ENCODE results near the gene MEG3. TPM values are rescaled to one million over a fixed set of nuclear protein-coding genes. Genes with fewer than 3 reads are reported as not detected.

MEG3 gene
- total and polyA plus RNA-seq, 2 donors (not counting 3 experiments of a cell fraction or from before 2014, with no cell fraction given), result 378 to 508 TPM

- FAIRE-seq (no peak), DNase-seq (ENCODE audit: low read depth, low spot score) (no peak)
- Histone ChIP-seq H3K4me1 (ENCODE audit: control insufficient read depth, extremely low read depth, insufficient read depth, low read length) (no peaks in the 10 kb centered on the region), H3K27ac (ENCODE audit: insufficient read depth, low read depth, low read length) (no peak overlapping the region), H3K9ac (replicated peaks; ENCODE audit: extremely low read depth, insufficient read depth, low read length) (no peak overlapping the region), H3K9me1 (replicated peaks; ENCODE audit: control insufficient read depth, extremely low read depth, insufficient read depth, low read length) (no peaks in the 10 kb centered on the region), H3K9me3 (replicated peaks; ENCODE audit: control insufficient read depth, insufficient read depth, low read length) (no peaks in the 10 kb centered on the region), H3K27me3 (ENCODE audit: control insufficient read depth in 2 of 2, insufficient read depth in 2 of 2, low read length in 2 of 2) (no peaks in the 10 kb centered on the region), H2AFZ (ENCODE audit: low read depth, low read length) (no peak overlapping the region), H3K36me3 (ENCODE audit: control insufficient read depth in 2 of 2, extremely low read depth in 1 of 2, insufficient read depth in 2 of 2, low read length in 2 of 2) (peaks cover 5 to 33% of the 10 kb centered on the region in 2 experiments), H3K4me3 (replicated peaks in 1 of 3; ENCODE audit: insufficient read depth in 1 of 3, low read depth in 1 of 3, low read length in 3 of 3) (no peak overlapping the region), H3K4me2 (ENCODE audit: insufficient read depth, low read length) (no peak overlapping the region), H3K79me2 (ENCODE audit: control insufficient read depth, insufficient read depth, low read length) (no peaks in the 10 kb centered on the region), H4K20me1 (replicated peaks; ENCODE audit: control insufficient read depth, extremely low read depth, insufficient read depth, low read length) (no peaks in the 10 kb centered on the region)
- no TSS peak for BruUV-seq (replicated peaks)
- ChIA-PET CTCF (no interaction called here), POLR2A (no interaction called here)
- TF ChIP-seq EZH2 (IDR thresholded peaks at IDR 0.05; ENCODE audit: borderline replicate concordance, low read depth, low read length, severe bottlenecking) (no peak), POLR2A (IDR thresholded peaks at IDR 0.05; ENCODE audit: low read depth, low read length) (no peak), MYC (IDR thresholded peaks at IDR 0.05; ENCODE audit: low read depth, low read length) (no peak), CTCF (IDR thresholded peaks at IDR 0.05; ENCODE audit: extremely low read depth in 1 of 2, insufficient read depth in 1 of 2, low read depth in 1 of 2, low read length in 2 of 2) (no peak), JUN (IDR thresholded peaks at IDR 0.05; ENCODE audit: borderline replicate concordance, insufficient read depth, insufficient read length, low read depth) (no peak), MAX (IDR thresholded peaks at IDR 0.05; ENCODE audit: insufficient read depth, insufficient read length) (no peak), GATA2 (IDR thresholded peaks at IDR 0.05; ENCODE audit: insufficient read depth, insufficient read length, low read depth, low read length) (no peak), FOS (IDR thresholded peaks at IDR 0.05; ENCODE audit: borderline replicate concordance, insufficient read depth, low read length) (no peak), POLR2AphosphoS5 (IDR thresholded peaks at IDR 0.05; ENCODE audit: insufficient read depth, low read depth, low read length) (no peak)
- intact Hi-C loops (cut with micrococcal nuclease), result no loop called here
- dilution Hi-C loops (cut with MboI; ENCODE audit: extremely low pct_ligation_motif_present, low sequenced_read_pairs), result no loop called here
Observed at GRCh38 chr14:100836311-100836805, 10.4 kb downstream of the MEG3 start.
